Loucy (cell line): Measurements from ENCODE around the gene CCT4.

Experiments
- EZH2phosphoT487 ChIP-seq: fragments of 200-600 bp; IDR thresholded peaks from 2 replicates; pipeline ENCODE4 v1.6.1; 2018; ENCODE audit warnings: antibody characterized with exemption, mild to moderate bottlenecking, moderate library complexity, borderline replicate concordance
- TF ChIP-seq, protein P1 (sequence below): fragments of 200-600 bp; sonication (generic); conservative IDR thresholded peaks from 2 replicates; pipeline ENCODE4 v1.5.1; 2014; ENCODE audit warnings: mild to moderate bottlenecking, antibody characterized with exemption, low read length

DNA sequence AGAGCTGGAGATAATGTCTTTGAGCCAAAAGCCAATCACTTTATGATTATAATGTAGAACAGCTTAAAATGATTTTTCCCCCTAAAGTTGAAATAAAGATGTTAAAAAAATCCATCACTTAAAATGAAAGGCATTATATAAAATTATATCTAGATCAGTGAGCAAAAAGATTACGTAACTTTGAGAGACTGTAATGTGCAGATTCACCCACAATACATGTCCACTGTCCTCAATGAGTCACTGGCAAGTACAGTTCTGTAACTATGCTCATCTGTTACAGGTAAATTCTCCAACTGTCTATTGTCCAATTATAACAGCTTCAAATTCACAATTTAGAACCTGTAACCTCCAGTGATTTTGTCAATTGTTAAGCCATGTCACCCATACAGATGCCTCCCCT is 53.6 kb downstream of the CCT4 start:
- TF ChIP-seq, protein P1, sequence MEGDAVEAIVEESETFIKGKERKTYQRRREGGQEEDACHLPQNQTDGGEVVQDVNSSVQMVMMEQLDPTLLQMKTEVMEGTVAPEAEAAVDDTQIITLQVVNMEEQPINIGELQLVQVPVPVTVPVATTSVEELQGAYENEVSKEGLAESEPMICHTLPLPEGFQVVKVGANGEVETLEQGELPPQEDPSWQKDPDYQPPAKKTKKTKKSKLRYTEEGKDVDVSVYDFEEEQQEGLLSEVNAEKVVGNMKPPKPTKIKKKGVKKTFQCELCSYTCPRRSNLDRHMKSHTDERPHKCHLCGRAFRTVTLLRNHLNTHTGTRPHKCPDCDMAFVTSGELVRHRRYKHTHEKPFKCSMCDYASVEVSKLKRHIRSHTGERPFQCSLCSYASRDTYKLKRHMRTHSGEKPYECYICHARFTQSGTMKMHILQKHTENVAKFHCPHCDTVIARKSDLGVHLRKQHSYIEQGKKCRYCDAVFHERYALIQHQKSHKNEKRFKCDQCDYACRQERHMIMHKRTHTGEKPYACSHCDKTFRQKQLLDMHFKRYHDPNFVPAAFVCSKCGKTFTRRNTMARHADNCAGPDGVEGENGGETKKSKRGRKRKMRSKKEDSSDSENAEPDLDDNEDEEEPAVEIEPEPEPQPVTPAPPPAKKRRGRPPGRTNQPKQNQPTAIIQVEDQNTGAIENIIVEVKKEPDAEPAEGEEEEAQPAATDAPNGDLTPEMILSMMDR: no peak
- TF ChIP-seq EZH2phosphoT487: no peak
